ENCODE data around the gene AK8.
"Not testable (repeated sequence)": the region's sequence is repeated elsewhere in the genome, so short reads cannot be mapped to it uniquely, and the experiment has no call there.

AK8 gene

GRCh38 chr9:132742821-132743311 is 135.2 kb downstream of the AK8 start:
- DNase-seq (ENCODE audit: low spot score), result no peak

GRCh38 chr9:132740526-132741309 is 137.4 kb downstream of the AK8 start:
- DNase-seq (ENCODE audit: low spot score), result no peak

DNA sequence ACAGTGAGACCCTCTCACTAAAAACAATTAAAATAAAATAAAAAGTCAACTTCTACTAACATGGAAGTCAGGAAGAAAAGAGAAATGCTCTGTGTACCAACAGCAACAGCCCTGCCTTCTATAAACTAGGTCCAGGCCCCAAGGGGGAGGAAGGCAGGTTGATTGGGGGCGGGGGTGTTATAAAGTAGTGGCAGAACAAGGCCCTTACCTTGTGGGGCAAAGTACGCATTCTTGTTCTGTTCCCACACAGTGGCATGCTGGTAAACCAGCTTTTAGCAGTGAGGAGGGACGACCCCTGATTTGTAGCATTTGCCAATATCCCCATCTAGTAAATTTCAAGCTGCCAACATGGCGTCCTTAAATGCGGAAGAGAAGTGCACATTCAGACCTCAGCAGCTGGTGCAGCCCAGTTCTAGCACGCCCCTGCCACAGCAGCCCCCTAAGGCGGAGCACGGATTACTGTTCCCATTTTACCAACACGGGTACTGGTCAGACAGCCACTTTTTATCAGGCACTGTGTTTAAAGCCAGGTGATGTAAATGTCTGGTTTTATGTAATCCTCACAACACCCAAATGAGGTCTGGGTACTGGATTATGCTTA is 138.3 kb downstream of the AK8 start:
- DNase-seq (ENCODE audit: low spot score), result no peak

- no peak for DNase-seq (ENCODE audit: low spot score)
These were observed 144.7 kb downstream of the AK8 start for GRCh38 chr9:132733260-132733815.

- DNase-seq (ENCODE audit: low spot score), result no peak
These were observed 145.5 kb downstream of the AK8 start for GRCh38 chr9:132732326-132733259.

GRCh38 chr9:132731230-132731629 is 146.9 kb downstream of the AK8 start:
- no peak for DNase-seq (ENCODE audit: low spot score)

DNA sequence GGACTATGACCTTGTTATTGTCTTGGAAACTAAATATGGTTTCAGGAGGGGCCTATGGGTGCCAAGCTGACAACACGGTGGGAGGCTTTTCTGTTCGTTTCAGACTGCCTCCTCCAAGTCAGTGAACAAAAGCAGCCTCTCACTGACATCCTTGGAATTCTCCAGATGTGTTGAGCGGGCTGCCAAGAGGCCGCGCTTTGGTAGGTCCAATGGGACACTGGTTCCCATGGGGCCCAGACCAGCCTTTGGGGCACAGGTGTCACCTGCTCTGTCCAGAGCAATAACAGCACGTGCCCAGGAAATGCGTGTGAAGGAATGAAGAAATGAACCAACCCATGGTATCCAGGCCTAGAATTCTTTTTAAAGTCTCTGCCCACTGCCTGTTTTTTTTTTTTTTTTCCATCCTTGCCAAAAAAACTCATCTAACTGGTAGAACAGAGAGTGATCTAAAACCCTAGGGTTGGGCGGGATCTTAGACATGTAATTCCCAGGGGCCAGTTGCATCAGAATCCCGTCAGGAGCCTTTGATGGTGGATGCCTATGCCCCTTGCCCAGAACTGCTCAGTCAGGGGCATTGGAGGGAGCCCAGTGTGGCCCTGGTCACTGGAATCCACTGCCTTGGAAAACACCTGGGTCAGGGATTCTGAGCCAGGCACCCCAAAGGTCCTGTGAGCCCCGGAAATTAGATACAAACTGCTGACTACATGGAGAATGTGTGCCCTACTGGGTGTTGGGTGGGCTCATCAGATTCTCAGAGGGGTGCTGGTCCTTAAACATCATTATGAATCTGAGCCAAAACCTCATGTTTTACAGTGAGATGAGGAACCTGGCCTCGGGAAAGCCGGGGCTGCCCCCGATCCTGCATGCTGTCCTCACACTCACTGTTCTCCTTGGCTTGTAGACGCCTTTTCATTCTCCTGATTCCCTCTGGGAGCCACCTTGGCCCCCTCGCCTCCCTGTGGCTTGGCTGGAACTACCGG is 147.7 kb downstream of the AK8 start:
- DNase-seq (ENCODE audit: low spot score), result no peak

- no peak for DNase-seq (ENCODE audit: low spot score)
These were observed 148.7 kb downstream of the AK8 start for GRCh38 chr9:132729235-132729890.

DNA sequence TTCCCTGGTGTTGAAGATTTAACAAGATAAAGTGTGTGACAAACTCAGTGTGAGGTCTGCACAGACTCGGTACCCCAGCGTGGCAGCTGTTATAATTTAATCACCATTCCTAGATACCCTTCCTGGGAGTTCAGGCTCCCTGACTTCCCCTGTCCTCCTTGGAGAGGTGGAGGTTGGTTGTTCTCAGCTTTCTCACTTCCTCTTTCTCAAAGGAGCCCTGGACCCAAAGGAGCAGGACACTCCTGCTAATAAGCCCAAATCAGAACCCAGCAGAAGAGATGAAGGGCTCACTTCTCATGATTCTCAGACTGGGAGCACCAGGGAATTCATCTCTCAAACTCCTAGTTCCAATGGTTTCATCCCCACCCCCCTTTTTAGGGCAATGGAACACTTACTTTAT is 149.6 kb downstream of the AK8 start:
- no peak for DNase-seq (ENCODE audit: low spot score)

- no peak for DNase-seq (ENCODE audit: low spot score)
These were observed 150.0 kb downstream of the AK8 start for GRCh38 chr9:132728071-132728470.

- DNase-seq (ENCODE audit: low spot score), result no peak
These were observed 151.4 kb downstream of the AK8 start for GRCh38 chr9:132726576-132727130.

- DNase-seq (ENCODE audit: low spot score), result no peak
These were observed 152.8 kb downstream of the AK8 start for GRCh38 chr9:132725306-132725705.

DNA sequence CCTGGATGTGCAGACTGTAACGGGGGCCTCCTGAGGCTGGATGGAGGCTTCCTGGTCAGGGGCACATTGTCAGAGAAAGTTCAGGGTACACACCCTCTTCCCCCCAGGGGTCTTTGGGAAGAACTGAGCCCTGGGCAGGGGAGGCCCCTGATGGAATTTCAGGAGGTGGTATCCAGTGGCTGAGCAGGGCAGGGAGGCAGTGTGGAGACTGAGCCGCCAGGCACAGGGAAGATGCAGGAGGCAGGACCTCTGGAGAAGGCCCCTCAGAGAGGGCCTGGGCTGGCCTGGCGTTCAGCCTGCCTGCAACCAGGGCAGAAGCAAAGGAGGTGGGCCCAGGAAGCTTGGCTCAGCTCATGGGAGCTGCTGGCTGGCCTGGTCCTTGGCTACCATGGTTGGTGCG is 154.3 kb downstream of the AK8 start:
- no peak for DNase-seq (ENCODE audit: low spot score)

DNA sequence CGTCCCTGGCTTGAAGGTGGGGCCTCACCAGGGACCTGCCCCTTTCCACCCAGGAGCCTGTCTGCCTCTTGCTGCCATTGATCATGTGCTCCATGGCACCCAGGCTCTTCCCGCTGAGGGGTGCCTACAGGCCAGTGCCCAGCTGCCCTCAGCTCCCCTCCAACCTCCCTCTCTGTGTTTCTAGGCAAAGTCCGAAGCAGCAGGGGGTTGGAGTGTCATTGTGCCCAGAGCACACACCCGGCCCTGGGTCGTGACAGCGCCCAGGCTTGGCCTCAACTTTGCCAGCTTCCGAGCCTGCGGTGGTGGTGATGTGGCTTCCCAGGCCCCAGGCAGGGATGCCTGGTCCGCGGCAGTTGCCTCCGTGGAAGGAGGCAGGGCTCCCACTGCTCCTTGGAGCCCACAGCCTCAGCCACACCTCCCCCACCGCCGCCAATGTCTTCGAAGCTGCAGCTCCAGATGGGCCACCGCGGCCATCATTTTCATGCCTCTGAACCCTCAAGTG is 155.5 kb downstream of the AK8 start:
- no peak for DNase-seq (ENCODE audit: low spot score)

DNA sequence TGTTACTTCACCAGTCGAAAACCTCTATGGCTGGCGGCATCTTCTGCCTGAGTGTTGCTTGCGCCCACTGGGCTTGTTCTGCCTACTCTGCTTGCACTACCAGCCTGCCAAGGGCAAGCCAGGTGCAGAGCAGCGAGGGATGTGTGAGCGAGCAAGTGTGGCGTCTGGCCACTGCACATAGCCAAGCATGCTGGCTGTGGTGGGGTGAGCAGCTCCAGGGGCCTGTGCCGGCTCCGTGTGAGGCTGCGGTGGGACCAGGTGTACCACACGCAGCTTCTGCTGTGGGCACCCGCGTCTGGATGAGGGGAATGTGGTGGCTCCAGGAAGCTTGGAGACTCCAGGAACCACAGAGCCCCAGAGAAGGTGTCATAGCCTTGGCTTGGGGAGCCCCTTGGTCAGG is 156.4 kb downstream of the AK8 start:
- DNase-seq (ENCODE audit: low spot score), result no peak

DNA sequence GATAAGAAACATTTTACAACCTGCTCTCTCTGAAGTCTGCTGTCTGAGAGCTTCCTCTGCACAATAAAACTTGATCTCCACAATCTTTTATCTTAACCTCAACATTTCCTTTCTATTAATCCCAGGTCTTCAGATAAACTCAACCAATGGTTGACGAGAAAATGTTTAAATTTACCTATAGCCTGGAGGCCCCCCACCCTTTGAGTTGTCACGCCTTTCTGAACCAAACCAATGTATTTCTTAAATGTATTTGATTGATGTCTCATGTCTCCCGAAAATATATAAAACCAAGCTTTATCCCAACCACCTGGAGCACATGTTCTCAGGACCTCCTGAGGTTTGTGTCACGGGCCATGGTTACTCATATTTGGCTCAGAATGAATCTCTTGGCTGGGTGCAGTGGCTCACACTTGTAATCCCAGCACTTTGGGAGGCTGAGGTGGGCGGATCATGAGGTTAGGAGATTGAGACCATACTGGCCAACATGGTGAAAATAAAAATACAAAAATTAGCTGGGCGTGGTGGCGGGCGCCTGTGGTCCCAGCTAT is 159.6 kb downstream of the AK8 start:
- not testable (repeated sequence) for DNase-seq (ENCODE audit: low spot score)

GRCh38 chr9:132717326-132717945 is 160.6 kb downstream of the AK8 start:
- no peak for DNase-seq (ENCODE audit: low spot score)

DNA sequence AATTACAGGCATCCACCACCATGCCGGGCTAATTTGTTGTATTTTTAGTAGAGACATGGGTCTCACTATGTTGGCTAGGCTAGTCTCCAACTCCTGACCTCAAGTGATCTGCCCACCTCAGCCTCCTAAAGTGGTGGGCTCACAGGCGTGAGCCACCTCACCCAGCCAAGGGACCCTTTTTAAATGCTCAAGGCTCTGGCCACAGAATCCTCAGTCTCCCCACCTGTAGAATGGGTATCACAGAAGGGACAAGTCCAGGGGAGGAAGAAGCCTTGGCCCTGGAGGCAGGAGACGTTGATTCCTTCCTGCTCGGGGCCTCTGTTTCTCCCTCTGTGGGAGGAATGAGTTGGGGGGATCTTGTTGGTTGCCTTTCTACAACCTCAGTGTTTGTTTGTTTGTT is 162.1 kb downstream of the AK8 start:
- DNase-seq (ENCODE audit: low spot score), result no peak

GRCh38 chr9:132712753-132713152 is 165.3 kb downstream of the AK8 start:
- DNase-seq (ENCODE audit: low spot score), result no peak

Data from CD4-positive, alpha-beta T cell treated with Interleukin-15 for 4 hours (primary cell).